Naive thymus-derived CD8-positive, alpha-beta T cell (primary cell): ENCODE measurements around the gene MRGPRX2. TPM values are rescaled to one million over a fixed set of nuclear protein-coding genes. Genes with fewer than 3 reads are reported as not detected.
A peak's percentile ranks its signal among the peaks of the same experiment; 100 is the strongest.

Experiments
- ATAC-seq, 2 donors: fragments of 150-1000 bp; cut with Tn5 transposase in 1 of 2; sonication (Bioruptor Pico), chemical (Tn5 transposase) in 1 of 2; 1 replicate in 1 of 2; 2 replicates in 1 of 2; pipeline ENCODE4 v1.10.0; 2021; ENCODE audit warnings: mild to moderate bottlenecking in 2 of 2, moderate library complexity in 2 of 2
- POLR2A ChIA-PET: fragments of 350-600 bp; sonication (Branson Sonifier 250); formaldehyde crosslinking; loops from one replicate; lab custom pipeline; 2021; ENCODE audit warnings: antibody characterized with exemption; lab: Charles Lee
- DNase-seq, 10 donors: peaks; one replicate each; pipeline versions ENCODE4 v3.0.0 to v3.0.0-alpha.2; 2020 to 2022
- H3K27ac Mint-ChIP-seq, 10 donors: one replicate each; pipeline ENCODE4 v1.8.0; 2020 to 2022; ENCODE audit warnings: mild to moderate bottlenecking in 10 of 10, mixed read lengths in 10 of 10, moderate library complexity in 4 of 10, inconsistent platforms in 1 of 10
- H3K27me3 Mint-ChIP-seq, 5 donors: one replicate each; pipeline ENCODE4 v1.8.0; 2021 to 2022; ENCODE audit warnings: mixed read lengths in 5 of 5
- H3K36me3 Mint-ChIP-seq, 3 donors: one replicate each; pipeline ENCODE4 v1.8.0; 2020 to 2022; ENCODE audit warnings: mixed read lengths in 3 of 3, mild to moderate bottlenecking in 2 of 3, inconsistent platforms in 1 of 3
- H3K4me1 Mint-ChIP-seq, 4 donors: one replicate each; pipeline ENCODE4 v1.8.0; 2021 to 2022; ENCODE audit warnings: mixed read lengths in 4 of 4
- H3K4me3 Mint-ChIP-seq, 10 donors: one replicate each; pipeline ENCODE4 v1.8.0; 2020 to 2022; ENCODE audit warnings: mild to moderate bottlenecking in 10 of 10, mixed read lengths in 10 of 10, moderate library complexity in 6 of 10, inconsistent platforms in 1 of 10
- H3K9me3 Mint-ChIP-seq, 9 donors: one replicate each; pipeline ENCODE4 v1.8.0; 2020 to 2022; ENCODE audit warnings: mixed read lengths in 9 of 9, mild to moderate bottlenecking in 3 of 9, inconsistent platforms in 1 of 9, moderate library complexity in 1 of 9
- polyA plus RNA-seq, 3 donors: library from polyadenylated mRNA; unstranded; fragments of 300-500 nt; fragmentation: Illumina TruSeq; gene quantifications; one replicate each; pipeline ENCODE4 v1.2.3, GENCODE V29; 2021
- total RNA-seq, 8 experiments: library from RNA in 2 of 8; stranded (reverse) in 2 of 8; gene quantifications; one replicate each; pipeline ENCODE4 v1.2.3 and lab custom pipeline; 2021 to 2026

MRGPRX2 gene
- total and polyA plus RNA-seq, 5 experiments from 2014 or later = not detected

DNA sequence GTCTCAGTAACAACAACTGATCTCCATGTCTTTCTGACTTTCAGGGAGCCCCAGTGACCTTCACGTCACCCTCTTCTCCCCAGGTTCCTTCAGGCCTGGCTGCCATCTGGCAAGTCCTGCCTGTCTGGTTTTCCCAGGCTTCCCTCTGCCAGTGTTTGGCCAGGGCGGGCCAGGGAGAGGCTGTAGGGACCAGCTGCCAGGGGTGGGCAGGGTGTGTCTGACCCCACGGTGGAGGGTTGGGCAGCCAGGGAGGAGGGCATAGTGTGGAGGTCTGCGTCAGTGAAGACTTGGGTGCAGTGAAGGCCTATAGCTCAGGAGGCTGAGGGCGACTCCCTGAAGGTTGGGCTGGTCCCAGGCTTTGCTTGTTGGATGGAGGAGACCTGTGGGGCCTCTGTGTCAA is 11.9 kb upstream of the MRGPRX2 start:
- Mint-ChIP-seq H3K9me3 (peaks cover 3 to 20% (median 19%) of the 10 kb centered on the region in 9 donors), H3K27ac (no peak overlapping the region), H3K36me3 (peaks cover 0 to 17% (median 12%) of the 10 kb centered on the region in 3 donors), H3K27me3 (peaks cover 10 to 25% (median 20%) of the 10 kb centered on the region in 5 donors), H3K4me1 (peaks cover 2 to 11% (median 3%) of the 10 kb centered on the region in 4 donors), H3K4me3 (no peak overlapping the region)
- POLR2A ChIA-PET = no interaction called here
- ATAC-seq = no peak
- DNase-seq = no peak

GRCh38 chr11:19071255-19071654 is 10.7 kb upstream of the MRGPRX2 start:
- peaks cover 0 to 17% (median 12%) of the 10 kb centered on the region in 3 donors for H3K36me3 Mint-ChIP-seq

GRCh38 chr11:19059833-19060232 is 684 bp downstream of the MRGPRX2 start:
- DNase-seq (no peak), ATAC-seq (no peak)
- POLR2A ChIA-PET = no interaction called here
- no peak overlapping the region for H3K4me3 Mint-ChIP-seq
- H3K36me3 Mint-ChIP-seq = no peaks in the 10 kb centered on the region
- H3K4me1 Mint-ChIP-seq = peaks cover 2 to 20% (median 11%) of the 10 kb centered on the region in 4 donors
- H3K27me3 Mint-ChIP-seq = peaks cover 3 to 16% (median 14%) of the 10 kb centered on the region in 5 donors
- H3K9me3 Mint-ChIP-seq = peaks cover 0 to 2% (median 0%) of the 10 kb centered on the region in 9 donors
- peak overlapping the region in 1 of 10 donors; percentile 61 for H3K27ac Mint-ChIP-seq

More at GRCh38 chr11:19071255-19071654, 10.7 kb upstream of the MRGPRX2 start:
- ATAC-seq (peak; percentile 84 to 86), DNase-seq (peak; percentile 3 to 69 (median 29))
- H3K4me1 Mint-ChIP-seq = peaks cover 0 to 11% (median 3%) of the 10 kb centered on the region in 4 donors
- H3K27me3 Mint-ChIP-seq = peaks cover 12 to 32% (median 25%) of the 10 kb centered on the region in 5 donors
- POLR2A ChIA-PET = no interaction called here
- H3K27ac Mint-ChIP-seq = no peak overlapping the region
- H3K9me3 Mint-ChIP-seq = peaks cover 3 to 21% (median 19%) of the 10 kb centered on the region in 9 donors
- peak overlapping the region in 8 of 10 donors; percentile 3 to 78 (median 34) for H3K4me3 Mint-ChIP-seq

GRCh38 chr11:19055905-19056304 is 4.6 kb downstream of the MRGPRX2 start:
- Mint-ChIP-seq H3K27me3 (peaks cover 1 to 20% (median 3%) of the 10 kb centered on the region in 5 donors), H3K4me1 (peaks cover 2 to 11% (median 6%) of the 10 kb centered on the region in 4 donors)

DNA sequence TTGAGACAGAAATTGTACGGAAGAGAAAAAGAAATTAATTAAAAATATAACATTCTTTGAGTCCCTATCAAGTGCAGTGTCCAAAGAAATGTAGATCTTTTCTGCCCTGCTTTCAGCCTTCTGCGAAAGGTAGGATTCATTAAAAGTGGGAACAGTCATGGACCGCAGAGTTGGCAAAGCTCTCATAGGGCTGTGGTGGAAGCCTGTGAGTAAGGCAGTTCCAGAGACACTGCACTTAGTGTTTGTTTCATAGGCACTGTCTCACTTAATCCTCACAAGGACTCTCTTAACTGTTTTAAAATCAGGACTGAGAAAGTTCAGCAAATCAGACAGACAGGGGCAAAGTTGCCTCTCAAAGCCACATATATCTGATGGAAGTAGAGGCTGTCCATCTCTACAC is 5.5 kb downstream of the MRGPRX2 start:
- no peak for ATAC-seq
- no peak overlapping the region for H3K27ac Mint-ChIP-seq
- DNase-seq = no peak
- POLR2A ChIA-PET = no interaction called here
- peaks cover 2 to 20% (median 4%) of the 10 kb centered on the region in 5 donors for H3K27me3 Mint-ChIP-seq
- peaks cover 0 to 2% (median 0%) of the 10 kb centered on the region in 4 donors for H3K4me1 Mint-ChIP-seq
- peaks cover 0 to 9% (median 0%) of the 10 kb centered on the region in 3 donors for H3K36me3 Mint-ChIP-seq
- H3K9me3 Mint-ChIP-seq = peaks cover 5 to 15% (median 10%) of the 10 kb centered on the region in 9 donors
- no peak overlapping the region for H3K4me3 Mint-ChIP-seq

More at GRCh38 chr11:19055905-19056304, 4.6 kb downstream of the MRGPRX2 start:
- no peak overlapping the region for H3K27ac Mint-ChIP-seq
- no peak for DNase-seq
- peaks cover 0 to 4% (median 0%) of the 10 kb centered on the region in 3 donors for H3K36me3 Mint-ChIP-seq
- H3K4me3 Mint-ChIP-seq = no peak overlapping the region
- POLR2A ChIA-PET = no interaction called here
- no peak for ATAC-seq
- H3K9me3 Mint-ChIP-seq = peaks cover 2 to 15% (median 7%) of the 10 kb centered on the region in 9 donors

GRCh38 chr11:19053909-19054308 is 6.6 kb downstream of the MRGPRX2 start:
- Mint-ChIP-seq H3K27ac (no peak overlapping the region), H3K27me3 (peaks cover 1 to 20% (median 6%) of the 10 kb centered on the region in 5 donors), H3K9me3 (peaks cover 5 to 23% (median 14%) of the 10 kb centered on the region in 9 donors), H3K4me3 (no peak overlapping the region), H3K4me1 (no peaks in the 10 kb centered on the region), H3K36me3 (peaks cover 0 to 9% (median 0%) of the 10 kb centered on the region in 3 donors)
- ATAC-seq (no peak), DNase-seq (no peak)
- POLR2A ChIA-PET = no interaction called here

DNA sequence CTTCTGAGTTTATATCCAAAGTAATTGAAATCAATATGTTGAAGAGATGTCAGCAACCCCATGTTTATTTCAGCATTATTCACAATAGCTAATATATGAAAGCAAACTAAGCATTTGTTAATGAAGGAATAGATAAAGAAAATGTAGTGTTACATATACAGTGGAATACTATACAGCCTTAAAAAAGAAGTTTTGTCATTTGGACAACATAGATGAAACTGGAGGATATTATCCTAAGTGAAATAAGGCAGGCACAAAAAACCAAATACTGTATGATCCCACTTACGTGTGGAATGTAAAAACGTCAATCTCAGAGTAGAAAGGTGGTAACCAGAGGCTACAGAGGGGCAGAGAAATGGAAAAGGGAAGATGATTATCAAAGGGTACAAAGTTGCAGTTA is 10.2 kb downstream of the MRGPRX2 start:
- Mint-ChIP-seq H3K27me3 (peaks cover 6 to 21% (median 11%) of the 10 kb centered on the region in 5 donors), H3K36me3 (peaks cover 0 to 9% (median 0%) of the 10 kb centered on the region in 3 donors), H3K4me1 (no peaks in the 10 kb centered on the region), H3K4me3 (no peak overlapping the region), H3K9me3 (peaks cover 5 to 23% (median 14%) of the 10 kb centered on the region in 9 donors), H3K27ac (no peak overlapping the region)
- ATAC-seq (no peak), DNase-seq (no peak)
- POLR2A ChIA-PET = no interaction called here

DNA sequence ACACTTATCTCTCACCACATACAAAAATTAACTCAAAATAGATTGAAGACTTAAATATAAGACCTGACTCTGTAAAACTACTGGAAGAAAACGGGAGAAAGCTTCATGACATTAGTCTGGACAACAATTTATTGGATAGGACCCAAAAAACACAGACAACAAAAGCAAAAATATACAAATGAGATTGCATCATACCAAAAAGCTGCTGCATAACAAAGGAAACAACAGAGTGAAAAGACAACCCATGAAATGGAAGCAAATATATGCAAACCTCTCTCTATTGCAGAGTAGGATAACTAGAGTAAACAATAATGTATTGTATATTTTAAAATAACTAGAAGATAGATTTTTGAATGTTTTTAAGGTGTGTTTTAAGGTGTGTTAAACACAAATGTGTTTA is 11.2 kb downstream of the MRGPRX2 start:
- peaks cover 5 to 30% (median 14%) of the 10 kb centered on the region in 9 donors for H3K9me3 Mint-ChIP-seq
- H3K36me3 Mint-ChIP-seq = peaks cover 0 to 9% (median 0%) of the 10 kb centered on the region in 3 donors
- POLR2A ChIA-PET = no interaction called here
- DNase-seq = no peak
- no peak for ATAC-seq
- no peaks in the 10 kb centered on the region for H3K4me1 Mint-ChIP-seq
- no peak overlapping the region for H3K4me3 Mint-ChIP-seq
- H3K27me3 Mint-ChIP-seq = peaks cover 9 to 30% (median 17%) of the 10 kb centered on the region in 5 donors
- H3K27ac Mint-ChIP-seq = no peak overlapping the region

GRCh38 chr11:19040051-19040450 is 20.5 kb downstream of the MRGPRX2 start:
- H3K4me3 Mint-ChIP-seq = no peak overlapping the region
- no peaks in the 10 kb centered on the region for H3K4me1 Mint-ChIP-seq
- H3K9me3 Mint-ChIP-seq = peaks cover 0 to 36% (median 13%) of the 10 kb centered on the region in 9 donors
- H3K27ac Mint-ChIP-seq = no peak overlapping the region
- POLR2A ChIA-PET = no interaction called here
- DNase-seq (no peak), ATAC-seq (no peak)
- peaks cover 18 to 48% (median 37%) of the 10 kb centered on the region in 5 donors for H3K27me3 Mint-ChIP-seq
- H3K36me3 Mint-ChIP-seq = peaks cover 0 to 11% (median 5%) of the 10 kb centered on the region in 3 donors

DNA sequence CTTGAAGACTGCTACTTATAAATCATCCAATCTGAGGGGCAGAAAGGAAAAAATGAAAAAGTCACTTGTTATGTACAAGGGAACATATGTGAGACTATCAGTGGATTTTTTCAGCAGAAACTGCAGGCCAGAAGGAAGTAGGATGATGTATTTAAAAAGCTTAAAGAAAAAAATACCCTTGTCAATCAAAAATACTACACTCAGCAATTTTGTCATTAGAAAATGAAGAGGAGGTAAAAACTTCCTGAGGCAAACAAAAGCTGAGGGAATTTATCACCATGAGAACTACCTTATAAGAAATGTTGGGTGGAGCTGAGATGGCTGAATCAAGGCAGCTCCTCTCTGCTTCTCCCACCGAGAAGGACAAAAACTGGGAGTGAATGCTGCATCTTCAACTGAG is 21.1 kb downstream of the MRGPRX2 start:
- Mint-ChIP-seq H3K36me3 (peaks cover 0 to 11% (median 5%) of the 10 kb centered on the region in 3 donors), H3K27me3 (peaks cover 15 to 48% (median 33%) of the 10 kb centered on the region in 5 donors), H3K27ac (no peak overlapping the region), H3K4me1 (no peaks in the 10 kb centered on the region), H3K9me3 (peaks cover 0 to 36% (median 13%) of the 10 kb centered on the region in 9 donors), H3K4me3 (no peak overlapping the region)
- DNase-seq = no peak
- POLR2A ChIA-PET = no interaction called here
- ATAC-seq = no peak

- Mint-ChIP-seq H3K9me3 (peaks cover 0 to 12% (median 1%) of the 10 kb centered on the region in 9 donors), H3K36me3 (no peaks in the 10 kb centered on the region), H3K27me3 (peaks cover 12 to 44% (median 17%) of the 10 kb centered on the region in 5 donors), H3K4me1 (no peaks in the 10 kb centered on the region), H3K4me3 (no peak overlapping the region), H3K27ac (no peak overlapping the region)
- DNase-seq (no peak), ATAC-seq (no peak)
- POLR2A ChIA-PET = no interaction called here
Observed at GRCh38 chr11:19032990-19033389, 27.5 kb downstream of the MRGPRX2 start.

GRCh38 chr11:19027829-19028595 is 32.5 kb downstream of the MRGPRX2 start:
- ATAC-seq = no peak
- Mint-ChIP-seq H3K27ac (no peak overlapping the region), H3K36me3 (peaks cover 0 to 5% (median 0%) of the 10 kb centered on the region in 3 donors), H3K4me1 (no peaks in the 10 kb centered on the region), H3K9me3 (peaks cover 0 to 6% (median 1%) of the 10 kb centered on the region in 9 donors), H3K4me3 (no peak overlapping the region), H3K27me3 (peaks cover 12 to 60% (median 34%) of the 10 kb centered on the region in 5 donors)
- POLR2A ChIA-PET = no interaction called here
- DNase-seq = no peak

GRCh38 chr11:19026862-19027261 is 33.7 kb downstream of the MRGPRX2 start:
- H3K9me3 Mint-ChIP-seq = peaks cover 0 to 6% (median 1%) of the 10 kb centered on the region in 9 donors
- POLR2A ChIA-PET = no interaction called here
- peaks cover 0 to 5% (median 0%) of the 10 kb centered on the region in 3 donors for H3K36me3 Mint-ChIP-seq
- no peaks in the 10 kb centered on the region for H3K4me1 Mint-ChIP-seq
- peaks cover 10 to 57% (median 34%) of the 10 kb centered on the region in 5 donors for H3K27me3 Mint-ChIP-seq
- no peak for DNase-seq
- no peak overlapping the region for H3K27ac Mint-ChIP-seq
- ATAC-seq = no peak
- no peak overlapping the region for H3K4me3 Mint-ChIP-seq
